ENCODE data around the gene MBOAT1. TPM values are rescaled to one million over a fixed set of nuclear protein-coding genes. Genes with fewer than 3 reads are reported as not detected.

The MBOAT1 gene
- total RNA-seq, 1 donor from 2014 or later, result 5.4 TPM

- DNase-seq (ENCODE audit: low spot score in 2 of 2), result no peak
- TF ChIP-seq CTCF (IDR thresholded peaks at IDR 0.05), result no peak
- no peaks in the 10 kb centered on the region for H3K9me3 ChIP-seq
- H3K4me3 ChIP-seq, result no peak overlapping the region
- peaks cover 0 to 5% of the 10 kb centered on the region in 2 donors for H3K4me1 ChIP-seq
- H3K27ac ChIP-seq, result no peak overlapping the region
- H3K27me3 ChIP-seq, result no peaks in the 10 kb centered on the region
- H3K36me3 ChIP-seq, result no peaks in the 10 kb centered on the region
- intact Hi-C loops (cut with DNase I), result no loop called here
Observed at GRCh38 chr6:20200761-20201630, 11.3 kb downstream of the MBOAT1 start.

- intact Hi-C loops (cut with DNase I), result no loop called here
- H3K4me1 ChIP-seq, result peaks cover 0 to 5% of the 10 kb centered on the region in 2 donors
- H3K27ac ChIP-seq, result no peak overlapping the region
Observed at GRCh38 chr6:20198775-20199174, 13.5 kb downstream of the MBOAT1 start.

GRCh38 chr6:20198156-20198774 is 14.0 kb downstream of the MBOAT1 start:
- H3K27me3 ChIP-seq, result no peaks in the 10 kb centered on the region

More at GRCh38 chr6:20198775-20199174, 13.5 kb downstream of the MBOAT1 start:
- H3K36me3 ChIP-seq, result no peaks in the 10 kb centered on the region
- H3K9me3 ChIP-seq, result no peaks in the 10 kb centered on the region
- no peak for DNase-seq (ENCODE audit: low spot score in 2 of 2)
- no peak for TF ChIP-seq CTCF (IDR thresholded peaks at IDR 0.05)
- no peak overlapping the region for H3K4me3 ChIP-seq
- no peaks in the 10 kb centered on the region for H3K27me3 ChIP-seq

GRCh38 chr6:20197251-20197650 is 15.0 kb downstream of the MBOAT1 start:
- intact Hi-C loops (cut with DNase I), result no loop called here
- no peak for DNase-seq (ENCODE audit: low spot score in 2 of 2)
- no peak for TF ChIP-seq CTCF (IDR thresholded peaks at IDR 0.05)
- no peaks in the 10 kb centered on the region for H3K36me3 ChIP-seq
- H3K9me3 ChIP-seq, result no peaks in the 10 kb centered on the region
- H3K4me1 ChIP-seq, result no peaks in the 10 kb centered on the region
- H3K27me3 ChIP-seq, result no peaks in the 10 kb centered on the region
- H3K27ac ChIP-seq, result no peak overlapping the region
- no peak overlapping the region for H3K4me3 ChIP-seq

More at GRCh38 chr6:20198156-20198774, 14.0 kb downstream of the MBOAT1 start:
- intact Hi-C loops (cut with DNase I), result no loop called here
- Histone ChIP-seq H3K36me3 (no peaks in the 10 kb centered on the region), H3K4me3 (no peak overlapping the region), H3K4me1 (peaks cover 0 to 5% of the 10 kb centered on the region in 2 donors), H3K27ac (no peak overlapping the region), H3K9me3 (no peaks in the 10 kb centered on the region)
- DNase-seq (ENCODE audit: low spot score in 2 of 2), result no peak
- no peak for TF ChIP-seq CTCF (IDR thresholded peaks at IDR 0.05)

GRCh38 chr6:20192625-20193024 is 19.6 kb downstream of the MBOAT1 start:
- Histone ChIP-seq H3K4me3 (no peak overlapping the region), H3K36me3 (no peaks in the 10 kb centered on the region), H3K27ac (no peak overlapping the region), H3K27me3 (no peaks in the 10 kb centered on the region), H3K4me1 (no peaks in the 10 kb centered on the region), H3K9me3 (no peaks in the 10 kb centered on the region)
- intact Hi-C loops (cut with DNase I), result no loop called here
- no peak for DNase-seq (ENCODE audit: low spot score in 2 of 2)
- TF ChIP-seq CTCF (IDR thresholded peaks at IDR 0.05), result no peak
